GM19240 (cell line): ENCODE results near the gene NFATC2.
A peak's percentile ranks its signal among the peaks of the same experiment; 100 is the strongest.
"Not testable (repeated sequence)": the region's sequence is repeated elsewhere in the genome, so short reads cannot be mapped to it uniquely, and the experiment has no call there.

Experiments used
- DNase-seq: peaks from one replicate; pipeline ENCODE4 v3.0.0; 2011; ENCODE audit warnings: low spot score; ENCODE audit not compliant: insufficient read length

The NFATC2 gene

GRCh38 chr20:51540580-51540979 lies 1.9 kb downstream of the NFATC2 start:
- no peak for DNase-seq

- not testable (repeated sequence) for DNase-seq
These were observed 2.4 kb downstream of the NFATC2 start for GRCh38 chr20:51540074-51540473.

GRCh38 chr20:51536116-51537069 lies 6.1 kb downstream of the NFATC2 start:
- DNase-seq = no peak

- no peak for DNase-seq
These were observed 6.8 kb downstream of the NFATC2 start for GRCh38 chr20:51535674-51536073.

GRCh38 chr20:51535075-51535386 lies 7.5 kb downstream of the NFATC2 start:
- DNase-seq = no peak

- no peak for DNase-seq
These were observed 9.0 kb downstream of the NFATC2 start for GRCh38 chr20:51533291-51534172.

- no peak for DNase-seq
These were observed 9.8 kb downstream of the NFATC2 start for GRCh38 chr20:51532577-51533191.

GRCh38 chr20:51531712-51532456 lies 10.6 kb downstream of the NFATC2 start:
- DNase-seq = no peak

- DNase-seq = peak; percentile 22
These were observed 11.3 kb downstream of the NFATC2 start for GRCh38 chr20:51531141-51531710.

- no peak for DNase-seq
These were observed 12.8 kb downstream of the NFATC2 start for GRCh38 chr20:51529758-51530157.

- DNase-seq = no peak
These were observed 13.3 kb downstream of the NFATC2 start for GRCh38 chr20:51529081-51529681.

- DNase-seq = no peak
These were observed 14.1 kb downstream of the NFATC2 start for GRCh38 chr20:51528263-51529027.

GRCh38 chr20:51526754-51527153 lies 15.8 kb downstream of the NFATC2 start:
- DNase-seq = no peak

GRCh38 chr20:51526106-51526470 lies 16.4 kb downstream of the NFATC2 start:
- no peak for DNase-seq

- no peak for DNase-seq
These were observed 17.0 kb downstream of the NFATC2 start for GRCh38 chr20:51525241-51526105.

GRCh38 chr20:51523276-51524013 lies 19.1 kb downstream of the NFATC2 start:
- no peak for DNase-seq

- no peak for DNase-seq
These were observed 20.3 kb downstream of the NFATC2 start for GRCh38 chr20:51522207-51522606.

- DNase-seq = no peak
These were observed 24.7 kb downstream of the NFATC2 start for GRCh38 chr20:51517839-51518238.
